Peyer's patch (tissue), 4 donors: ENCODE data around the gene GRIK4.

Experiments
- POLR2A ChIP-seq, 2 donors: fragments of 450-650 bp; IDR thresholded peaks; one replicate each; pipeline ENCODE4 v1.5.1; 2017; ENCODE audit warnings: antibody characterized with exemption in 2 of 2, mild to moderate bottlenecking in 2 of 2, moderate library complexity in 2 of 2
- TF ChIP-seq, protein P1 (sequence below), 6 experiments: fragments of 450-650 bp in 4 of 6; fragments of 200-600 bp in 2 of 6; sonication (generic) in 1 of 6; IDR thresholded peaks; one replicate each; pipeline ENCODE4 v1.5.1; 2017 to 2019; ENCODE audit warnings: antibody characterized with exemption in 6 of 6, mild to moderate bottlenecking in 3 of 6, moderate library complexity in 1 of 6

DNA sequence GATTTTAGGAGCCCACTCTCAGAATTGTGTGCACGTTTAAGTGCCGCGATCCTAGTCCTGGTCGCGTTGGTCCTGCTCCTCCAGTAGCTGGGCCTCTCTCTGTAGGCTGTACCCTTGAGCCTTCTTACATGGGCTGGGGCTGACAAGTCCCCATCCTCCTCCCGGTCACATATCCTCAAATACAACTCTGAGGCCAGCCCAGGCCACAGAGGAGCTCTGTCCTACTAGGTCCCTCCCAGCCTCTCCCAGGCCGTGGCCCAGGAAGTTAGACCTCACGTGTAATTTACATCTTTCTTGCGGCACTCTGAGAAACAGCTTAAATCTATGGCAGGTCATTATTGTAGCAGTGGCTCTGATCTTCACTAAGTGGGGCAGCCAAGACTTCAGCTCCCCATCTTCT lies 305.2 kb downstream of the GRIK4 start:
- TF ChIP-seq, protein P1, sequence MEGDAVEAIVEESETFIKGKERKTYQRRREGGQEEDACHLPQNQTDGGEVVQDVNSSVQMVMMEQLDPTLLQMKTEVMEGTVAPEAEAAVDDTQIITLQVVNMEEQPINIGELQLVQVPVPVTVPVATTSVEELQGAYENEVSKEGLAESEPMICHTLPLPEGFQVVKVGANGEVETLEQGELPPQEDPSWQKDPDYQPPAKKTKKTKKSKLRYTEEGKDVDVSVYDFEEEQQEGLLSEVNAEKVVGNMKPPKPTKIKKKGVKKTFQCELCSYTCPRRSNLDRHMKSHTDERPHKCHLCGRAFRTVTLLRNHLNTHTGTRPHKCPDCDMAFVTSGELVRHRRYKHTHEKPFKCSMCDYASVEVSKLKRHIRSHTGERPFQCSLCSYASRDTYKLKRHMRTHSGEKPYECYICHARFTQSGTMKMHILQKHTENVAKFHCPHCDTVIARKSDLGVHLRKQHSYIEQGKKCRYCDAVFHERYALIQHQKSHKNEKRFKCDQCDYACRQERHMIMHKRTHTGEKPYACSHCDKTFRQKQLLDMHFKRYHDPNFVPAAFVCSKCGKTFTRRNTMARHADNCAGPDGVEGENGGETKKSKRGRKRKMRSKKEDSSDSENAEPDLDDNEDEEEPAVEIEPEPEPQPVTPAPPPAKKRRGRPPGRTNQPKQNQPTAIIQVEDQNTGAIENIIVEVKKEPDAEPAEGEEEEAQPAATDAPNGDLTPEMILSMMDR (IDR thresholded peaks at IDR 0.05) = no peak
- TF ChIP-seq POLR2A (IDR thresholded peaks at IDR 0.05) = no peak
